Heart left ventricle (tissue), 13 donors: ENCODE data around the gene MPPED2.

Experiments used
- POLR2A ChIP-seq, 2 donors: fragments of 450-650 bp; IDR thresholded peaks; one replicate each; pipeline ENCODE4 v1.6.1; 2017; ENCODE audit warnings: antibody characterized with exemption in 2 of 2, mild to moderate bottlenecking in 2 of 2, moderate library complexity in 2 of 2
- TF ChIP-seq, protein P1 (sequence below), 12 donors: fragments of 200-600 bp; sonication (generic) in 4 of 12; IDR thresholded peaks; one replicate each; pipeline versions ENCODE4 v1.5.0 to v1.8.0; 2018 to 2022; ENCODE audit warnings: antibody characterized with exemption in 12 of 12, mild to moderate bottlenecking in 5 of 12
- donor health status: ischemic (EF 13 %, LVEDD 7.1; RV severe dilation, severe dysfunction).
- donor health status: DM: no; HTN: yes; CAD: no.
- donor health status: DM: no; HTN: no; CAD: no.
- donor health status: ischemic (EF 25% LVEDD 6.9; RV normal size, moderate dysfunction).
- donor health status: ischemic (EF 25% LVEDD 5.7; RV mildly dilated, moderate dysfunction).
- donor health status: ischemic (EF 35%, LVEDD 5.7; RV mildly dilated, moderate dysfunction).
- donor health status: nonischemic (EF 11% LVEDD 7.7; RV severe dilation, severe dysfunction).
- donor health status: DM: yes; HTN: yes; CAD: no.
- donor health status: PGD.
- donor health status: ischemic (EF 29% LVEDD 5.4; RV normal size, mild dysfunction).
- donor health status: nonischemic (EF 23%, LVEDD 6.1; RV moderate dilation, normal function).

DNA sequence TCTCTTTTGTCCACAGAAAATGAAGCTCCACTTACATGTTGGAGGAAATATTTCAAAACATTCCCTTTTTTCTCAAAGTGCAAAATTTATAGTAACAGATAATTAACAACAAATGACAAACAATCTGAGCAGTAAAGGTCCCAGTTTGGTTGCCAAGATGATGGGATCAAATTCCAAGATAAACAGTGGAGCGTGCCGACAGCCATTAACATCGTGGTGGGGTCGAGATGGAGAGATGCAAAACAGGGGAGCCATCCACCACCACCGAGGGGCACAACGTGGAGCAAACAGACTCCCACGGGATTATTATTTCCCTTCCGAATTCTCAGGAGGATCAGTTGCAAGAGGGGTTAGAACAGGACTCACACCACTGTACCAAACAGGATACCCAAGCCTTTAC is 17.2 kb downstream of the MPPED2 start:
- no peak for TF ChIP-seq POLR2A (IDR thresholded peaks at IDR 0.05)
- TF ChIP-seq, protein P1, sequence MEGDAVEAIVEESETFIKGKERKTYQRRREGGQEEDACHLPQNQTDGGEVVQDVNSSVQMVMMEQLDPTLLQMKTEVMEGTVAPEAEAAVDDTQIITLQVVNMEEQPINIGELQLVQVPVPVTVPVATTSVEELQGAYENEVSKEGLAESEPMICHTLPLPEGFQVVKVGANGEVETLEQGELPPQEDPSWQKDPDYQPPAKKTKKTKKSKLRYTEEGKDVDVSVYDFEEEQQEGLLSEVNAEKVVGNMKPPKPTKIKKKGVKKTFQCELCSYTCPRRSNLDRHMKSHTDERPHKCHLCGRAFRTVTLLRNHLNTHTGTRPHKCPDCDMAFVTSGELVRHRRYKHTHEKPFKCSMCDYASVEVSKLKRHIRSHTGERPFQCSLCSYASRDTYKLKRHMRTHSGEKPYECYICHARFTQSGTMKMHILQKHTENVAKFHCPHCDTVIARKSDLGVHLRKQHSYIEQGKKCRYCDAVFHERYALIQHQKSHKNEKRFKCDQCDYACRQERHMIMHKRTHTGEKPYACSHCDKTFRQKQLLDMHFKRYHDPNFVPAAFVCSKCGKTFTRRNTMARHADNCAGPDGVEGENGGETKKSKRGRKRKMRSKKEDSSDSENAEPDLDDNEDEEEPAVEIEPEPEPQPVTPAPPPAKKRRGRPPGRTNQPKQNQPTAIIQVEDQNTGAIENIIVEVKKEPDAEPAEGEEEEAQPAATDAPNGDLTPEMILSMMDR (IDR thresholded peaks at IDR 0.05) = no peak
